IMR-90 (cell line): ENCODE measurements around the gene HAAO. TPM values are rescaled to one million over a fixed set of nuclear protein-coding genes. Genes with fewer than 3 reads are reported as not detected.
A peak's percentile ranks its signal among the peaks of the same experiment; 100 is the strongest.

Source experiments
- ATAC-seq: fragments of 200-7000 bp; cut with Tn5 transposase; 2 replicates; pipeline ENCODE4 v1.9.1; 2020; ENCODE audit warnings: low read depth, mild to moderate bottlenecking, moderate library complexity
- BruUV-seq: library from RNA; stranded (reverse); fragments of 400-500 nt; replicated peaks from 2 replicates; lab custom pipeline; 2021; lab: Mats Ljungman, UMichigan
- CTCF ChIA-PET: fragments of 300-600 bp; formaldehyde crosslinking; extraction: SDS; loops from one replicate; lab custom pipeline; 2021; ENCODE audit warnings: antibody characterized with exemption; lab: Yijun Ruan, JAX
- POLR2A ChIA-PET: fragments of 300-600 bp; sonication (Branson Sonifier 250); formaldehyde crosslinking; loops from one replicate; lab custom pipeline; 2022; ENCODE audit warnings: antibody characterized with exemption; ENCODE audit not compliant: unreplicated experiment; lab: Charles Lee
- DNase-seq: peaks from one replicate; pipeline ENCODE4 v3.0.0; 2013
- H2AFZ ChIP-seq: replicated peaks from 2 replicates; pipeline ENCODE3; 2013; ENCODE audit warnings: low read length, mild to moderate bottlenecking; ENCODE audit not compliant: poor library complexity
- H2AK5ac ChIP-seq: 2 replicates; pipeline ENCODE4 v1.6.1; 2013; ENCODE audit warnings: low read depth, low read length, inconsistent platforms
- H2AK9ac ChIP-seq: replicated peaks from 2 replicates; pipeline ENCODE3; 2013; ENCODE audit warnings: mild to moderate bottlenecking, low read depth, low read length, moderate library complexity; ENCODE audit not compliant: poor library complexity
- H2BK120ac ChIP-seq: 2 replicates; pipeline ENCODE4 v1.6.1; 2013; ENCODE audit warnings: low read depth, low read length, inconsistent platforms
- H2BK15ac ChIP-seq: 3 replicates; pipeline ENCODE4 v1.6.1; 2013; ENCODE audit warnings: low read depth, low read length, inconsistent platforms
- H2BK20ac ChIP-seq: 2 replicates; pipeline ENCODE4 v1.6.1; 2013; ENCODE audit warnings: low read depth, mild to moderate bottlenecking, inconsistent platforms, low read length, moderate library complexity
- H2BK5ac ChIP-seq: 2 replicates; pipeline ENCODE4 v1.6.1; 2013; ENCODE audit warnings: mild to moderate bottlenecking, low read depth, low read length, inconsistent platforms; ENCODE audit not compliant: poor library complexity, severe bottlenecking
- H3K14ac ChIP-seq: replicated peaks from 2 replicates; pipeline ENCODE4 v1.6.1; 2013; ENCODE audit warnings: low read depth, low read length, inconsistent platforms
- H3K18ac ChIP-seq: 2 replicates; pipeline ENCODE4 v1.6.1; 2013; ENCODE audit warnings: low read depth, low read length, control low read depth
- H3K23ac ChIP-seq: 2 replicates; pipeline ENCODE4 v1.6.1; 2013; ENCODE audit warnings: low read depth, low read length, inconsistent platforms
- H3K27ac ChIP-seq: 2 replicates; pipeline ENCODE4 v1.5.1; 2013; ENCODE audit warnings: mild to moderate bottlenecking, control low read depth, low read length; ENCODE audit not compliant: insufficient read depth
- H3K27me3 ChIP-seq: 2 replicates; pipeline ENCODE4 v1.6.1; 2013; ENCODE audit warnings: low read length; ENCODE audit not compliant: control insufficient read depth, insufficient read depth
- H3K36me3 ChIP-seq: 2 replicates; pipeline ENCODE4 v1.6.1; 2013; ENCODE audit warnings: low read length, mixed read lengths; ENCODE audit not compliant: control insufficient read depth, insufficient read depth
- H3K4ac ChIP-seq: 2 replicates; pipeline ENCODE4 v1.6.1; 2013; ENCODE audit warnings: low read depth, low read length, inconsistent platforms
- H3K4me1 ChIP-seq: 2 replicates; pipeline ENCODE4 v1.6.1; 2013; ENCODE audit warnings: low read length, mixed read lengths; ENCODE audit not compliant: control insufficient read depth, insufficient read depth
- H3K4me2 ChIP-seq: 2 replicates; pipeline ENCODE4 v1.6.1; 2013; ENCODE audit warnings: low read depth, mild to moderate bottlenecking, control low read depth, low read length, moderate library complexity
- H3K4me3 ChIP-seq: 2 replicates; pipeline ENCODE4 v1.5.1; 2013; ENCODE audit warnings: low read depth, mild to moderate bottlenecking, control low read depth, low read length, moderate library complexity; ENCODE audit not compliant: insufficient read depth
- H3K56ac ChIP-seq: 2 replicates; pipeline ENCODE4 v1.6.1; 2013; ENCODE audit warnings: low read length, inconsistent platforms; ENCODE audit not compliant: insufficient read depth; ENCODE audit errors: extremely low read depth
- H3K79me1 ChIP-seq, 2 experiments: 2 replicates each; pipeline ENCODE4 v1.6.1; 2013; ENCODE audit warnings: low read length in 2 of 2, inconsistent platforms in 1 of 2, low read depth in 1 of 2
- H3K9ac ChIP-seq: 2 replicates; pipeline ENCODE4 v1.6.1; 2013; ENCODE audit warnings: low read depth, low read length, control low read depth
- H3K9me1 ChIP-seq: 2 replicates; pipeline ENCODE4 v1.6.1; 2013; ENCODE audit warnings: low read length, inconsistent platforms; ENCODE audit not compliant: insufficient read depth
- H3K9me3 ChIP-seq: 2 replicates; pipeline ENCODE4 v1.6.1; 2013; ENCODE audit warnings: low read length; ENCODE audit not compliant: control insufficient read depth, insufficient read depth
- H4K20me1 ChIP-seq: 2 replicates; pipeline ENCODE4 v1.6.1; 2013; ENCODE audit warnings: low read length, inconsistent platforms; ENCODE audit not compliant: insufficient read depth
- H4K5ac ChIP-seq: 2 replicates; pipeline ENCODE4 v1.6.1; 2013; ENCODE audit warnings: mild to moderate bottlenecking, low read depth, low read length, control low read depth
- H4K8ac ChIP-seq, 2 experiments: 2 replicates each; pipeline ENCODE4 v1.6.1; 2013; ENCODE audit warnings: low read depth in 2 of 2, low read length in 2 of 2, control low read depth in 1 of 2, inconsistent platforms in 1 of 2
- H4K91ac ChIP-seq: 2 replicates; pipeline ENCODE4 v1.6.1; 2013; ENCODE audit warnings: low read depth, low read length, inconsistent platforms; ENCODE audit not compliant: insufficient read depth
- BHLHE40 ChIP-seq: fragments of 150-350 bp; IDR thresholded peaks from 2 replicates; pipeline ENCODE4 v1.6.1; 2016; ENCODE audit warnings: mild to moderate bottlenecking, low read depth, low read length
- CTCF ChIP-seq: conservative IDR thresholded peaks from 2 replicates; pipeline ENCODE4 v1.5.1; 2012; ENCODE audit warnings: mild to moderate bottlenecking, low read depth, low read length, improper control_type of control experiment
- MXI1 ChIP-seq: IDR thresholded peaks from 2 replicates; pipeline ENCODE4 v1.6.1; 2012; ENCODE audit warnings: low read depth, mild to moderate bottlenecking, low read length, moderate library complexity, borderline replicate concordance
- NFE2L2 ChIP-seq: fragments of 150-350 bp; IDR thresholded peaks from 2 replicates; pipeline ENCODE4 v1.6.1; 2016; ENCODE audit warnings: low read depth, mild to moderate bottlenecking, low read length
- WGBS, 2 experiments: methylation state at CpG; one replicate each; pipeline versions ENCODE4 v1.1.5 to v1.1.7; 2013; ENCODE audit warnings: missing lambda C conversion rate in 2 of 2; ENCODE audit not compliant: insufficient read length in 1 of 2; ENCODE audit errors: extremely low coverage in 2 of 2; 5-methylcytosine and 5-hydroxymethylcytosine counted together
- dilution Hi-C: fragments of 300-500 bp; cut with HindIII; formaldehyde crosslinking; loops from one replicate; pipeline ENCODE4 v1.14.3; 2018; ENCODE audit warnings: low sequenced_read_pairs; ENCODE audit not compliant: unreplicated experiment
- in situ Hi-C: fragments of 300-500 bp; cut with MboI; formaldehyde crosslinking; loops from 3 replicates; pipeline ENCODE4 v1.14.3; 2019; ENCODE audit warnings: low sequenced_read_pairs, inconsistent platforms, mixed read lengths
- intact Hi-C: fragments of 100-400 bp; cut with micrococcal nuclease; formaldehyde crosslinking; loops from 2 replicates; pipeline ENCODE4 v1.10.0; 2022
- polyA plus RNA-seq, 3 experiments: library from polyadenylated mRNA; depleted of rRNA; stranded (reverse); fragments of >200 nt; gene quantifications; 2 replicates each; pipeline ENCODE4 v1.2.3, GENCODE V29; 2012; ENCODE audit warnings: low replicate concordance in 1 of 3
- total RNA-seq: library from RNA; depleted of rRNA; stranded (reverse); fragments of >200 nt; gene quantifications from 2 replicates; pipeline ENCODE4 v1.2.3, GENCODE V29; 2012

HAAO gene
- total and polyA plus RNA-seq, 2 of the 4 experiments (the other 2 are of a cell fraction), result 0.05 to 0.18 TPM

- dilution Hi-C loops, result no loop called here
These were observed 47.6 kb upstream of the HAAO start for GRCh38 chr2:42839809-42840501.

More at GRCh38 chr2:42839809-42840501, 47.6 kb upstream of the HAAO start:
- Histone ChIP-seq H3K18ac (no peak overlapping the region; the same call in 1 of the 2 replicates), H4K5ac (no peak overlapping the region), H3K9me3 (no peaks in the 10 kb centered on the region), H4K20me1 (no peaks in the 10 kb centered on the region), H3K79me1 (no peaks in the 10 kb centered on the region), H4K8ac (no peak overlapping the region; a peak in 1 of 4 replicates), H3K9me1 (peaks cover 6% of the 10 kb centered on the region; the same call in 1 of the 2 replicates), H2BK15ac (no peak overlapping the region; the same call in 2 of the 3 replicates), H3K14ac (no peak overlapping the region), H3K23ac (peak overlapping the region; percentile 36; the same call in 1 of the 2 replicates), H2BK20ac (no peak overlapping the region), H3K4me2 (no peak overlapping the region), H3K56ac (no peak overlapping the region), H2BK5ac (no peak overlapping the region), H3K4me3 (no peak overlapping the region), H2AK9ac (no peak overlapping the region), H2AK5ac (peak overlapping the region; percentile 7), H4K91ac (no peak overlapping the region; the same call in 1 of the 2 replicates), H3K27me3 (peaks cover 2% of the 10 kb centered on the region; the same call in 1 of the 2 replicates), H2BK120ac (no peak overlapping the region), H2AFZ (peak overlapping the region; percentile 34), H3K36me3 (no peaks in the 10 kb centered on the region), H3K9ac (no peak overlapping the region), H3K27ac (no peak overlapping the region), H3K4me1 (peaks cover 10% of the 10 kb centered on the region), H3K4ac (0 out of 2 replicates have a peak overlapping the region, but pooled peaks have one; percentile 25)
- no peak for DNase-seq
- intact Hi-C loops, result no loop called here
- ChIA-PET POLR2A (interaction anchor here (0.5 kb wide), 1 partner anchor 665 kb away, joined by 3 read pairs; no protein-coding TSS in a partner anchor), CTCF (interaction anchor here (1.1 kb wide), 1 partner anchor 417 kb away, joined by 3 read pairs; no protein-coding TSS in a partner anchor)
- WGBS, 2 experiments, result no CpG with 5 or more reads among the region's 4 CpGs
- TF ChIP-seq BHLHE40, result no peak
- no peak for TF ChIP-seq MXI1
- no peak for TF ChIP-seq NFE2L2
- no peak for TF ChIP-seq CTCF
- no TSS peak for BruUV-seq
- ATAC-seq, result no peak
- in situ Hi-C loops, result loop anchor here (25.0 kb wide), 1 partner anchor 722 kb away; no protein-coding TSS in a partner anchor
